Stimulated activated CD8-positive, alpha-beta memory T cell treated with anti-CD3 and anti-CD28 coated beads, Interleukin-15, amount 100 ng/mL, for 4 hours (primary cell): ENCODE results near the gene CTR9.

Experiments
- DNase-seq, 2 donors: peaks; one replicate each; pipeline ENCODE4 v3.0.0-alpha.2; 2020; ENCODE audit warnings: low read depth in 2 of 2

The CTR9 gene

DNA sequence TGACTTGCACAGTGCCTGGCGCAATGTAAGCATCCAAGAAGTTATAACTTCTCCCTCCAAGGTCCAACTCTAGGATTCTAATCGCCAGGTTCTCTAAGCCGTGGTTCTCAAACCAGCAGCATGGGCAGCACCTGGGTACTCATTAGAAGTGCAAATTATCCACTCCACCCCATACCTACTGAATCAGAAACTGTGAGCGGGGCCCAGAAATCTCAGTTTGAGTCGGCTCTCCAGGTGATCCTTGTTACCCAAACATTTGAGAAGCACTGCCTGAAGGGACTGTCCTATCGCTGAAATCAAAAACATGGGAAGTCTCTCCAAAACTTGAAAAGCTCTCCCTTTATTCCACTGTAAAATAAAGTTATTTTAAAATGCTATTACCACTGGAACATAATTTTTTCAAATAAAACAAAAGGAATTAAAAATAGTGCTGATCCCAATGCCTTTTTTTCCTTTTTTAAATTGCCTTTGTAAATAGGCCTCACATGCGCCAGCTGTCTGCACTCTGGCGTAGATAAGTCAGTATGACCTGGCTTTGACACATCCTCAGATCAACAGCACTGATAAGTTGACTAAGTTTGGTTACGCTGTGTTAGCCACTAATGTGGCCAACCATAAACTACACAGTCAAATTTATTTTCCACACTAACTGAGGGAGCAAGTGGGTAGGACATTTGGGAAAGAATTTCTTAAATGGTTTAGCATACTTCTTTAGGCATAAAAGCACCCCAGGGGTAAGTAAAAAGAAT, 8.4 kb upstream of the CTR9 start:
- DNase-seq = no peak

- peak in 1 of 2 donors; percentile 14 for DNase-seq
These were observed 7.6 kb upstream of the CTR9 start for GRCh38 chr11:10743354-10744000.

- no peak for DNase-seq
These were observed 6.8 kb upstream of the CTR9 start for GRCh38 chr11:10744206-10744605.

DNA sequence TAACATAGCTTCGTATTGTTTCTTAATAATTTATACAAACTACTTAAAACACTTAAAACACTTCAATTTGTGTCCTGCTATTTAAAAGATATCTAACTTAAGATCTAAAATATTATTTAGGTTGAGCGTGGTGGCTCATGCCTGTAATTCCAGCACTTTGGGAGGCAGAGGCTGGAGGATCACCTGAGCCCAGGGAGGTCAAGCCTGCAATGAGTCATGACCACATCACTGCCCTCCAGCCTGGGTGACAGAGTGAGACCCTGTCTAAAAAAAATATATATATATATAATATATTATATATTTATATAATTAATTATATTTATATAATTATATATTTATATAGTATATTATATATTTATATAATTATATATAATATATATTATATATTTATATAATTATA, 4.2 kb upstream of the CTR9 start:
- no peak for DNase-seq

- no peak for DNase-seq
These were observed 3.3 kb upstream of the CTR9 start for GRCh38 chr11:10747733-10748132.

- DNase-seq = no peak
These were observed 1.6 kb upstream of the CTR9 start for GRCh38 chr11:10749476-10749875.

GRCh38 chr11:10751581-10751940, 515 bp downstream of the CTR9 start:
- DNase-seq = no peak

DNA sequence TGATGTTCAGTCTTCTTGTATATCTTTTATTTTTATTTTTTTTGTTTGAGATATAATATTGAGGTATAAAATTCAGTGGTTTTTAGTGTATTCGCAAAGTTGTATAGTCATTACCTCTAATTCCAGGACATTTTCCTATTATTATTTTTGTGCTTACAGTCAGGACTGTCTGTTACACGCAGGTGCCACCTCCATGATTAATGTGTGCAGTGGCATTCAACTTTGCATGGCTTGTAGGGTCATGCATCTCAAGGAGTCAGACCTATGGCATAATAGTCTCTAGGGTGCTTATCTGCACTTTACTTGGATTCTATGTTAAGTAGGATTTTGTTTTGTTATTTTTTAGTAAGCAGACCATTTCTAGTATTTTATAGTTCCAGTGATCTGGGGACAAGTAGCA, 1.0 kb downstream of the CTR9 start:
- DNase-seq = no peak

DNA sequence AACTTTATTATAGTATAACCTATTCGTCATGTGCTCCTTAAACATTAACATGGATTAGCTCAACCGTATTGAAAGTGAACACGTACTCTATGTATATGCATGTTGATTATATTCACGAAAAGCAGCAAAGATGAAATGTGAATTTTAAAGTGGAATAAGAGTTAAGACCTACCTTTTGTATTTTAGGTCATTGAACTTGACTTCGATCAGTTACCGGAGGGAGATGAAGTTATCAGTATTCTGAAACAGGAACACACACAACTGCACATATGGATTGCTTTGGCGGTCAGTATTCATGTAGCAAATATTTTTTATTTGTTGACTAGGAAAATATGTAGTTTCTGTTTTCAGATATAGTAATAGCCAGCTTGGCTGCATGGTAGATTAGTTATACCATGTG, 1.4 kb downstream of the CTR9 start:
- DNase-seq = no peak

DNA sequence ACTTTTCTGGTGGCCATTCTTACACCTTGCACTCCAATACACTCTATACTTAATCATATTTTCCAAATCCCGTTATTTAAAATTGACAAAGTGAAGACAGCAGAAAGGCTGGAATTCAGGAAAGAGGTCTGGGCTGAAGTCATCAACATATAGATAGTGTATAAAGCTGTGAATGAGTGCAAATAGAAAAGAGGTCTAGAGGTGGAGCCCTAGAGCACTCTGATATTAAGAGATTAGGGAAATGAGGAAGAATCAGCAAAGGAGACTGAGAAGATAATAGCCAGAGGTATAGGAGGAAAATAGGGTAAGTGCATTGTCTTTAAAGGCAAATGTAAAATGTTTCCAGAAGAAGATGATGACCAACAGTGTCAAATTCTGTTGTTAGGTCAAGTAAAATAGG, 7.9 kb downstream of the CTR9 start:
- no peak for DNase-seq

GRCh38 chr11:10761085-10761698, 10.1 kb downstream of the CTR9 start:
- no peak for DNase-seq

DNA sequence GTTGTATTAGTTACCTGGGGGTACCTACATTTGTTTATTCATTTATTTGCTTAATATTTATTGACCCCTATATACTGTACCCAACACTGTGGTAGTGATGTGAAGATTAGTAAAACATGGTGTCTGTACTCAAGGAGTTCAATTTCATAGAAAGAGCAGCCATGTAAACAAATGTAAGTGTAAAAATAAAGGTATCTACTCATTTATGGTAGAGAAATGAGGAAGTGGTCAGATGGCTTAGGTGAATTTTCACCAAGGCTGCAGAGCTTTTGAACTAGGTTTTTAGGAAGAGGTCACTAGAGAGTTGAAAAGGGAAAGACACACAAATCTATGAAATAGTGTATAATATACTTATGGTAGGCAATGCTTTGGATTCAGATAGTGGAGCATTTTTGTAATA, 11.1 kb downstream of the CTR9 start:
- no peak for DNase-seq

DNA sequence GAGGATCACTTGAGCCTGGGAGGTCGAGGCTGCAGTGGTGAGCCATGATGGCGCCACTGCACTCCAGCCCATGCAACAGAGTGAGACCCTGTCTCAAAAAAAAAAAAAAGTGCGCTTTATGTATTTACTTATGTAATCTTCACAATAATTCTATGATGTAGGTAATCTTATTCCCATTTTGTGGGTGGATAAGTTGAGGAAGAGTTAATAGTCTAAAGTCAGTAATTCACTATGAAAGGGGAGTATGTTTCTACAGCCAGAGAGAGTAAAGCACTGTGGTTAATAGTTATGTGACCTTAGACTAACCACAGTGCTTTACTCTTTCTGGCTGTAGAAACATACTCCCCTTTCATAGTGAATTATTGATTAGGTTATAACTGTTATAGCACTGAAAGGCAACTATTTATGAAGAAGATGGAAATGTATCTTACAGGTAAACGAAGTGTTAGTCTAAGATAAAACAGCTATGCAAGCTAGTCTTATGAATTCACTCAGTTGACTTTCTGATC, 11.9 kb downstream of the CTR9 start:
- no peak for DNase-seq

- no peak for DNase-seq
These were observed 12.7 kb downstream of the CTR9 start for GRCh38 chr11:10763766-10764165.

DNA sequence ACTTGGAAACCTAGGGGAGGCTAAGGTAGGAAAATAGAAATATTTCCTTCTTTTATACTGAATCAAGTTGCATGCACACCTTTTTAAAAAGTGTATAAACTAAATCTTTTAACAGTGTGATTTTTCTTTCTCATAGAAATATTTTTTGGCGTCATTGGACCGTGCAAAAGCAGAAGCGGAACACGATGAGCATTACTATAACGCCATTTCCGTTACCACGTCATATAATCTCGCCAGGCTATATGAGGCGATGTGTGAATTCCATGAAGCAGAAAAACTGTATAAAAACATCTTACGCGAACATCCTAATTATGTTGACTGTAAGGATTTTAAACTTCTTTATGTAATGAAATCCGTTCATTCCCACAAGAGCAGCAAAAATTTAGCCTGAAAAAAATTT, 13.4 kb downstream of the CTR9 start:
- DNase-seq = no peak

DNA sequence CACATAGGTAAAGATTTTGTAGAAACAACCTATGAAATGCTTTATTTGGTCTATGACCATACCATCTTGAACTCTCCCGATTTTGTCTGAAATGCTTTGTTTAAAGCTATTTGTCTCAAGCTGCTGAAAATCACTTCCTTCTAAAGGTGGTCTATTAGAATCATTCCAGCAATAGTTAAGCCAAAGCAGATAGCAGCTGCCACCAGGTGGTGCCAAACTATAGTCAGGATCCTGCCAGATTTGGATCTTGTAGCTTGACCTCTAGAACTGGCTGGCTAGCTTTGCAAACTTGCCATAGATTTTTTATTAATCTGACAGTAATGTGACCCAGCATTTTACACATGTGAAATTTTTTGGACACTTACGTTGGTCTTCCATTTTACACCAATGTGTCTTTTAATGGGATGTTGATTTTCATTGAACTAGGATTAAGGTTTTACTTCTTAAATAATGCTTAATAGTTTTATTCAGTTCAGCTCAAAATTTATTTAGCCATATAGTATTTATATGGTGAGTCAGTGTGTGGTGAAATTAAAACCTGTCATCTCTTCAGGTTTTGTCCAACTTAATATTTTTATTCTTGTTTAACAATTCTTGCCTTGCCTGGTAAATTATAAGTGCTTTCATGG, 19.7 kb downstream of the CTR9 start:
- no peak for DNase-seq

GRCh38 chr11:10771457-10771856, 20.4 kb downstream of the CTR9 start:
- no peak for DNase-seq

DNA sequence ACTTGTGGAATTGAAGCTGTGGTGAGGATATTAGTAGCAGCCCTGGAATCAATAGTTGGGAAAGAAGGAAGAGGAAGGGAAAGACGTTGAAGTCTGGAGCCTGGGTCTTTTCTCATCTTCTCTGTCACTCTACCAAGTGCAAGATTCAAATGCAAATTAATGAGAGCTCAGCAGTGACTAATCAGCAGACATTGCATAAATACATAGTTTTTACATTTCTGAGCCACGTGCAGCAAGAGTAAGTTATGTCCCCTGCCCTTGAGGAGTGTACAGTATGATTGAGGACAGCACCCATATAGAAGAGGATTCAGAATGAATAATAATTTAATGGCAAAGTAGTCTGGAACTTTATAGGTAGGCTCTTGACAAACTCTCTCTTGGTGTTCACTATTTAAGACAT, 23.8 kb downstream of the CTR9 start:
- no peak for DNase-seq

DNA sequence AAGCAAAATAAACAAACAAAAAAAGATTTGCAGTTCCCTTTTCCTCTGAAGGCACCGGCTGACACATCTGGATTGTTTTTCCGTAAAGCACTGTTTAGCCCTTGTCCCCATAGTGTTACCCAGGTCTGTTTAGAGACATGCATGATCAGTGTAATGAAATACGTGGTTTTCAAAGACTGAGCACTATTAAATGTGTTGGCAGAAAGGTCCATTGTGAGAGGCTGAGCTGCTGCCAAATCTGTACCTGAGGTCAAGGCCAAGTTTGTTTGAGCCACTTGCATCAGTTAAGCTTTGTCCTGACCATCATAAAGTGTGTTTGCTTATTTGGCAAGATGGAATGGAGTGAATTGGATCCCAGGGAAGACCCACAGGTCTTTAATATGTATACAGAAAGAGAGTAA, 26.3 kb downstream of the CTR9 start:
- no peak for DNase-seq

GRCh38 chr11:10777806-10778205, 26.8 kb downstream of the CTR9 start:
- DNase-seq = no peak

DNA sequence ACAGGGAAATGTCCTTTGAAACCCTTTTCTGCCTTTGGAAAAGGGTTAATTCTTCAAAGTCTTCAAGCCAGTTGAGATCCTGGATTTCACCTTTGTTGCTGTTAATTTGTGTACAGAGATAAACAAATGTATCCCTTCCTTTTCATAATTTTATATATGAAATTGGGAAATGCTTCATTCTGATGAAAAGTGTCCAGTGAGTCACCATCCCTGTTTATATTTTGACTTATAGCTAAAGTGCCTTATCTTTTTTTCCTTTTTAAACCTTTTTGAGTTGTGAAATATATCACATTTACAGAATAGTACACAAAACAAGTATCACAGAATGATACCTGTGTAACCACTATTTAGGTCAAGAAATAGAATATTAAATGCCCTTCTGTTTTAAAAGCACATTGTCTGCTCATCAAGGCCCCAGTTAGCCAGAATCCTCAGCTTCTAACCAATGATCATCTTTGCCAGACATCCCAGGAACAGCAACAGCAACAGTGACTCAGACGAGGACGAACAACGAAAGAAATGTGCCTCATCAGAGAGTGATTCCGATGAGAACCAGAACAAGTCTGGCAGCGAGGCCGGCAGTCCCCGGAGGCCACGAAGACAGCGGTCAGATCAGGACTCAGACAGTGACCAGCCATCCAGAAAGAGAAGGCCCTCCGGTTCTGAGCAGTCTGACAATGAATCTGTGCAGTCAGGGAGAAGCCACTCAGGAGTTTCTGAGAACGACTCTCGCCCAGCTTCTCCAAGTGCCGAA, 27.3 kb downstream of the CTR9 start:
- DNase-seq = no peak

GRCh38 chr11:10779086-10779485, 28.0 kb downstream of the CTR9 start:
- no peak for DNase-seq
